Vagina (tissue), 2 donors: ENCODE results near the gene PDIK1L.

Experiments
- CTCF ChIP-seq, 3 experiments: fragments of 450-650 bp in 2 of 3; fragments of 200-600 bp in 1 of 3; sonication (generic) in 1 of 3; IDR thresholded peaks; one replicate each; pipeline ENCODE4 v1.5.1; 2017 to 2019; ENCODE audit warnings: antibody characterized with exemption in 3 of 3, mild to moderate bottlenecking in 2 of 3, moderate library complexity in 2 of 3
- POLR2AphosphoS5 ChIP-seq, 2 donors: sonication (generic); formaldehyde crosslinking; IDR thresholded peaks; one replicate each; pipeline ENCODE4 v1.9.0; 2017; ENCODE audit warnings: antibody characterized with exemption in 2 of 2, mild to moderate bottlenecking in 2 of 2, low read depth in 1 of 2; ENCODE audit not compliant: insufficient read depth in 1 of 2

- no peak for TF ChIP-seq POLR2AphosphoS5 (IDR thresholded peaks at IDR 0.05; ENCODE audit: insufficient read depth in 1 of 2, low read depth in 1 of 2)
- no peak for TF ChIP-seq CTCF (IDR thresholded peaks at IDR 0.05)
Measured at GRCh38 chr1:26084091-26084561, 27.5 kb upstream of the PDIK1L start.
